ENCODE data around the gene KRTAP5-2.

Gene KRTAP5-2

DNA sequence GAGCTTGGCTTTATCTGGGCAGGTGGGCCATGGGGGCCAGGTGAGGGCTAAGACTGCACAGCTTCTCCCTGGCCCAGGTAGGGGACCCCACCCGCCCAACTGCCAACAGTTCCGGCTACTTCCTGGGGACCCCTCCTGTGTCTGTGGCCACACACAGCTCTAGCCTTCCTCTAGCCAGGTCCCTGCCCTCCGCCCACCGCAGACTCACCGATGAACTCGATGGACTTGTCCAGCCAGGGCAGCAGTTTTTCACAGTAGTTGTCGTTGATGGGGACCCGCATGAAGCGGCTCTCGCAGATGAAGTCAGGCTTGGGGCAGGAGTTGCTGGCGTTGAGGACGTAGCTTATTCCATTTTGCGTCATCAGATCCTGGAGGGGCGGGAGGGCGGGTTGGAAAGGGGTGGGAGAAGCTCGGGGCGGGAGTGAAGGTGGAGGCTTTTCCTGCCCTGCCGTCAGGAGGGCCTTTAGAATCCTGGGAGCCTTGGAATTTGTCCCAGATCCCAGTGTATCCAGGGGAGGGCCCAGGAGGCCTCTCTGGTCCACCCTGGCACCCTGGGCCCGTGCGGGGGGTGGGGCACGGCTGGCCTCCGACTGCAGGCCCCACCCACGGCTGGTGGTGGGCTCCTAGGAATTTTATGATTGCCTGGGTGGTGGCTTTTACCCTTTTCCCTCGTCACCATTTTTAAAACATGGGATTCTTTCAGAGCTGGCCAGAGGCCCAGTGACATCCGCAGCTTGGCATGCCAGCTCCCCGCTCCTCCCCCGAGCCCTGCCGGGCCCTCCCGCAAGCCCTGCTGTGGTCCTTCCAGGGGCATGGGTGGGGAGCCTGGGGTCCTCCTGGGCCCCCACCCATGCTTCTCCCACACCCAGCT lies 40.0 kb downstream of the KRTAP5-2 start:
- H2BK5ac ChIP-seq (ENCODE audit: low read depth, low read length, poor library complexity, severe bottlenecking): no peak overlapping the region
- H3K4me1 ChIP-seq (ENCODE audit: control insufficient read depth, insufficient read depth, low read depth, low read length): peaks cover 26% of the 10 kb centered on the region
- H2BK12ac ChIP-seq (ENCODE audit: low read length in 2 of 2): no peak overlapping the region
- no peak overlapping the region for H4K8ac ChIP-seq (ENCODE audit: low read length)
- H3K9me3 ChIP-seq (ENCODE audit: control insufficient read depth, low read length): no peaks in the 10 kb centered on the region
- 77% methylated on average over 27 of the region's 29 CpGs for WGBS
- no peak overlapping the region for H2BK120ac ChIP-seq (ENCODE audit: low read depth, low read length)
- peaks cover 0 to 23% of the 10 kb centered on the region in 2 experiments for H3K27me3 ChIP-seq (ENCODE audit: control insufficient read depth in 1 of 2, insufficient read depth in 1 of 2, low read length in 2 of 2)
- peaks cover 2% of the 10 kb centered on the region for H3K79me1 ChIP-seq (replicated peaks; ENCODE audit: low read length, poor library complexity, severe bottlenecking)
- no peak overlapping the region for H4K91ac ChIP-seq (ENCODE audit: low read length)
- peak overlapping the region; percentile 47 for H2AK5ac ChIP-seq (ENCODE audit: low read length, severe bottlenecking)
- no peak overlapping the region for H3K14ac ChIP-seq (ENCODE audit: low read length in 2 of 2)
- H3K9ac ChIP-seq (ENCODE audit: low read length): peak overlapping the region; percentile 63
- H3K23ac ChIP-seq (ENCODE audit: low read length in 2 of 2): no peak overlapping the region
- H3K36me3 ChIP-seq (ENCODE audit: control insufficient read depth in 1 of 2, insufficient read depth in 2 of 2, low read depth in 1 of 2, low read length in 2 of 2): peaks cover 0 to 75% of the 10 kb centered on the region in 2 experiments
- H3K4ac ChIP-seq (ENCODE audit: low read depth in 1 of 2, low read length in 2 of 2): peak overlapping the region in 1 of 2 experiments; percentile 24
- no peak overlapping the region for H2BK15ac ChIP-seq (ENCODE audit: low read depth, poor library complexity, severe bottlenecking)
- no peak overlapping the region for H3K4me3 ChIP-seq (ENCODE audit: insufficient read depth in 1 of 2, low read depth in 1 of 2, low read length in 2 of 2)
- H3K4me2 ChIP-seq (ENCODE audit: low read length, poor library complexity, severe bottlenecking): no peak overlapping the region
- H3K18ac ChIP-seq (ENCODE audit: low read depth in 1 of 2, low read length in 2 of 2): no peak overlapping the region
- no peak overlapping the region for H2AFZ ChIP-seq (ENCODE audit: low read depth, low read length)
- H3K27ac ChIP-seq (ENCODE audit: low read length, poor library complexity, severe bottlenecking): peak overlapping the region; percentile 30
- DNase-seq: peak; percentile 53

DNA sequence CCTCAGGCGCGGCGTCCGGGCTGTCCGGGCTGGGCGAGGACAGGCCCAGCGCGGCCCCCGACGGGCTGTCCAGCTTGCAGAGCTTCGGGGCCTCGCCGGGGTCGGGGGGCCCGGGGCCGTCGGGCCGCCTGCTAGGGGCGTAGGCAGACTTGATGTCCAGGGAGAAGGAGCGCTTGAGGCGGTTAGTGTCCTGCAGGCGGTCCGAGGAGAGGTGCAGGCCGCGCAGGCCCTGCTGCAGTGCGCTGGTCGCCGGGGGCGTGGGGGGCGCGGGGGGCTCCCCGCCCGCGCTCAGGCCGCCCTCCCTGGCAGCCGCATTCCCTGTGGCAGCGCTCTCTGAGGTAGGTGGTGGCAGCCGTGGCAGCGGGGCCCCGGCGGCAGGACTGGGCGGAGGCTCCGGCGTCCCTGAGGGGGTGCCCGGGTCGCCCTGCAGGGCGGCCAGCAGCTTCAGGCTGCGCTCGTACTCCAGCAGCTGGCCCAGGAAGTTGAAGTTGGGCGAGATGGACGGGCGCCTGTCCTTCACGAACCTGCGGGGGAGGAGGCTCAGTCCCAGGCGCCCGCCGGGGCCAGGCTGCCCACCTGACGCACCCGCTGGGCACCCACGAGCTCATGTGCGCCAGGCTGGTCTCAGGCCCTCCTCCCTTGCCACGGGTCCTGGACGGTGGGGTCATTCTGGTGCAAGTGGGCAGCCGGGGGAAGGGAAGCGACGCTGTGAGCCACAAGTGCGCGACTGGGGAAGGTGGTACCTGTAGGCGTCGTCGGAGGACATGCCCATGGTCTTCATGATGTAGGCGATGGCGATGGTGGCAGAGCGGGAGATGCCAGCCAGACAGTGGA lies 40.8 kb downstream of the KRTAP5-2 start:
- H2AK5ac ChIP-seq (ENCODE audit: low read length, severe bottlenecking): no peak overlapping the region
- H4K8ac ChIP-seq (ENCODE audit: low read length): no peak overlapping the region
- H3K9ac ChIP-seq (ENCODE audit: low read length): no peak overlapping the region
- 97% methylated on average over 61 of the region's 74 CpGs for WGBS
- peaks cover 26% of the 10 kb centered on the region for H3K4me1 ChIP-seq (ENCODE audit: control insufficient read depth, insufficient read depth, low read depth, low read length)
- no peak overlapping the region for H2BK15ac ChIP-seq (ENCODE audit: low read depth, poor library complexity, severe bottlenecking)
- H3K18ac ChIP-seq (ENCODE audit: low read depth in 1 of 2, low read length in 2 of 2): no peak overlapping the region
- no peak overlapping the region for H3K4me2 ChIP-seq (ENCODE audit: low read length, poor library complexity, severe bottlenecking)
- H2BK12ac ChIP-seq (ENCODE audit: low read length in 2 of 2): no peak overlapping the region
- no peak overlapping the region for H3K14ac ChIP-seq (ENCODE audit: low read length in 2 of 2)
- no peak overlapping the region for H3K4me3 ChIP-seq (ENCODE audit: insufficient read depth in 1 of 2, low read depth in 1 of 2, low read length in 2 of 2)
- no peak overlapping the region for H2AFZ ChIP-seq (ENCODE audit: low read depth, low read length)
- no peak overlapping the region for H2BK5ac ChIP-seq (ENCODE audit: low read depth, low read length, poor library complexity, severe bottlenecking)
- H3K4ac ChIP-seq (ENCODE audit: low read depth in 1 of 2, low read length in 2 of 2): peak overlapping the region in 1 of 2 experiments; percentile 13
- H3K36me3 ChIP-seq (ENCODE audit: control insufficient read depth in 1 of 2, insufficient read depth in 2 of 2, low read depth in 1 of 2, low read length in 2 of 2): peaks cover 0 to 66% of the 10 kb centered on the region in 2 experiments
- no peak overlapping the region for H3K27ac ChIP-seq (ENCODE audit: low read length, poor library complexity, severe bottlenecking)
- H4K91ac ChIP-seq (ENCODE audit: low read length): no peak overlapping the region
- no peaks in the 10 kb centered on the region for H3K79me1 ChIP-seq (replicated peaks; ENCODE audit: low read length, poor library complexity, severe bottlenecking)
- no peaks in the 10 kb centered on the region for H3K9me3 ChIP-seq (ENCODE audit: control insufficient read depth, low read length)
- no peak overlapping the region for H3K23ac ChIP-seq (ENCODE audit: low read length in 2 of 2)
- H2BK120ac ChIP-seq (ENCODE audit: low read depth, low read length): no peak overlapping the region
- no peak for DNase-seq
- peaks cover 6 to 30% of the 10 kb centered on the region in 2 experiments for H3K27me3 ChIP-seq (ENCODE audit: control insufficient read depth in 1 of 2, insufficient read depth in 1 of 2, low read length in 2 of 2)

DNA sequence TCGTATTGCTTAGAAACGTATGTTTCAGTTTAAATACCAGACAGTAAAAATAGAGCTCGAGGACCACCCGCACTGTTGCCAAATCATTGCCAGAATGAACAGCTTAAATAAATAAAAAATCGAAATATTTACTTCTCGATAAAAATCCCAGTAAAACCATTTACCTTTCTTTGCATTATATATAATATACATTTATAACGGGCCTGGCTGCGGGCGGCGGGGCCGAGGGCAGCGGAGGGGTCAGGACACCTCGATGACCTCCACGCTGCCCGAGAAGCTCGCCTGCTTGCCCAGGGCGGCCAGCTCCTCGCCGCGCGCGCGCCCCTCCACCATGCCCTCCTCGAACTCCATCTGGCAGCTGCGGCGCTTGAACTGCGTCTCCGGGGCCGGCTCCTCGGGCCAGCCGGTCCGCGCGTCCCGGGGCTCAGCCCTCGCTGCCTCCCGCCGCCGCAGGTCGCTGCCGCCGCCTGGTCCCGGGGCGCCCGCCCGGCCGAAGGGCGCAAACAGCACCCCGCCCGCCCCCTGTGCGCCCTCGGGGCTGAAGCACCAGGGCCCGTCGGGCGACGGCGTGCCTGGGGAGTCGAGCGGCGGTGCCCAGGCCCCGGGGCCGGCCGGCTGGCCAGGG lies 41.7 kb downstream of the KRTAP5-2 start:
- no peak overlapping the region for H3K14ac ChIP-seq (ENCODE audit: low read length in 2 of 2)
- H3K27me3 ChIP-seq (ENCODE audit: control insufficient read depth in 1 of 2, insufficient read depth in 1 of 2, low read length in 2 of 2): peaks cover 6 to 32% of the 10 kb centered on the region in 2 experiments
- H3K27ac ChIP-seq (ENCODE audit: low read length, poor library complexity, severe bottlenecking): no peak overlapping the region
- H3K4ac ChIP-seq (ENCODE audit: low read depth in 1 of 2, low read length in 2 of 2): no peak overlapping the region
- H3K36me3 ChIP-seq (ENCODE audit: control insufficient read depth in 1 of 2, insufficient read depth in 2 of 2, low read depth in 1 of 2, low read length in 2 of 2): peaks cover 0 to 57% of the 10 kb centered on the region in 2 experiments
- WGBS: 77% methylated on average over 54 of the region's 63 CpGs
- no peaks in the 10 kb centered on the region for H3K79me1 ChIP-seq (replicated peaks; ENCODE audit: low read length, poor library complexity, severe bottlenecking)
- DNase-seq: no peak
- no peak overlapping the region for H2BK5ac ChIP-seq (ENCODE audit: low read depth, low read length, poor library complexity, severe bottlenecking)
- no peak overlapping the region for H2BK12ac ChIP-seq (ENCODE audit: low read length in 2 of 2)
- no peak overlapping the region for H2AK5ac ChIP-seq (ENCODE audit: low read length, severe bottlenecking)
- H2BK120ac ChIP-seq (ENCODE audit: low read depth, low read length): no peak overlapping the region
- no peak overlapping the region for H4K91ac ChIP-seq (ENCODE audit: low read length)
- H2BK15ac ChIP-seq (ENCODE audit: low read depth, poor library complexity, severe bottlenecking): no peak overlapping the region
- H2AFZ ChIP-seq (ENCODE audit: low read depth, low read length): no peak overlapping the region
- peaks cover 26% of the 10 kb centered on the region for H3K4me1 ChIP-seq (ENCODE audit: control insufficient read depth, insufficient read depth, low read depth, low read length)
- H3K4me2 ChIP-seq (ENCODE audit: low read length, poor library complexity, severe bottlenecking): no peak overlapping the region
- no peaks in the 10 kb centered on the region for H3K9me3 ChIP-seq (ENCODE audit: control insufficient read depth, low read length)
- H4K8ac ChIP-seq (ENCODE audit: low read length): no peak overlapping the region
- no peak overlapping the region for H3K9ac ChIP-seq (ENCODE audit: low read length)
- H3K18ac ChIP-seq (ENCODE audit: low read depth in 1 of 2, low read length in 2 of 2): no peak overlapping the region
- H3K23ac ChIP-seq (ENCODE audit: low read length in 2 of 2): no peak overlapping the region
- H3K4me3 ChIP-seq (ENCODE audit: insufficient read depth in 1 of 2, low read depth in 1 of 2, low read length in 2 of 2): no peak overlapping the region

Data from mesenchymal stem cell (in vitro differentiated cells and primary cell).